Fibroblast of lung (primary cell): ENCODE data around the gene NHSL2. TPM values are rescaled to one million over a fixed set of nuclear protein-coding genes. Genes with fewer than 3 reads are reported as not detected.

Experiments used
- DNase-seq, 2 donors: peaks; one replicate each; pipeline versions ENCODE4 v3.0.0 to v3.0.0-alpha.2; 2010; ENCODE audit warnings: low read depth in 2 of 2
- H2AFZ ChIP-seq: 2 replicates; pipeline ENCODE4 v1.5.1; 2012; ENCODE audit warnings: low read length, control low read depth, inconsistent platforms
- H3K27ac ChIP-seq: 2 replicates; pipeline ENCODE4 v1.5.1; 2011; ENCODE audit warnings: low read length, control low read depth; ENCODE audit not compliant: insufficient read depth
- H3K27me3 ChIP-seq: 2 replicates; pipeline ENCODE4 v1.5.1; 2011; ENCODE audit warnings: mild to moderate bottlenecking, low read length; ENCODE audit not compliant: control insufficient read depth, insufficient read depth
- H3K36me3 ChIP-seq: 2 replicates; pipeline ENCODE4 v1.5.1; 2011; ENCODE audit warnings: low read length; ENCODE audit not compliant: control insufficient read depth, insufficient read depth
- H3K4me1 ChIP-seq: 2 replicates; pipeline ENCODE4 v1.5.1; 2011; ENCODE audit warnings: low read length; ENCODE audit not compliant: control insufficient read depth, insufficient read depth; ENCODE audit errors: extremely low read depth
- H3K4me2 ChIP-seq: 2 replicates; pipeline ENCODE4 v1.5.1; 2011; ENCODE audit warnings: low read length, control low read depth; ENCODE audit not compliant: insufficient read depth; ENCODE audit errors: extremely low read depth
- H3K4me3 ChIP-seq, 4 experiments: fragments of 200-600 bp in 1 of 4; sonication (generic) in 1 of 4; replicated peaks in 1 of 4; 2 replicates each; pipeline ENCODE4 v1.5.1; 2011 to 2016; ENCODE audit warnings: low read length in 4 of 4, low read depth in 3 of 4, mild to moderate bottlenecking in 3 of 4, control low read depth in 2 of 4, inconsistent platforms in 1 of 4, mixed read lengths in 1 of 4; ENCODE audit not compliant: insufficient read depth in 1 of 4; ENCODE audit errors: control extremely low read depth in 1 of 4
- H3K79me2 ChIP-seq: 2 replicates; pipeline ENCODE4 v1.5.1; 2012; ENCODE audit warnings: mild to moderate bottlenecking, low read length, inconsistent platforms; ENCODE audit not compliant: control insufficient read depth, insufficient read depth
- H3K9ac ChIP-seq: 2 replicates; pipeline ENCODE4 v1.5.1; 2011; ENCODE audit warnings: mild to moderate bottlenecking, low read length, control low read depth; ENCODE audit not compliant: insufficient read depth
- H3K9me3 ChIP-seq: 2 replicates; pipeline ENCODE4 v1.5.1; 2012; ENCODE audit warnings: low read depth, low read length; ENCODE audit not compliant: control insufficient read depth, insufficient read depth
- H4K20me1 ChIP-seq: 2 replicates; pipeline ENCODE4 v1.5.1; 2011; ENCODE audit warnings: low read length; ENCODE audit not compliant: control insufficient read depth, insufficient read depth; ENCODE audit errors: extremely low read depth
- EZH2 ChIP-seq: IDR thresholded peaks from 2 replicates; pipeline ENCODE4 v1.5.1; 2012; ENCODE audit warnings: low read length, control low read depth, mild to moderate bottlenecking; ENCODE audit errors: missing control alignments
- polyA plus RNA-seq, 2 donors: library from polyadenylated mRNA; depleted of rRNA in 1 of 2; stranded (reverse) in 1 of 2; unstranded in 1 of 2; fragments of >200 nt; gene quantifications; 2 replicates each; pipeline ENCODE4 v1.2.1, GENCODE V29; 2011 to 2012; ENCODE audit warnings: missing spikeins in 1 of 2
- total RNA-seq: library from RNA; depleted of rRNA; stranded (reverse); fragments of >200 nt; gene quantifications from 2 replicates; pipeline ENCODE4 v1.2.1, GENCODE V29; 2014
- TF ChIP-seq, protein P1 (sequence below), 2 donors: IDR thresholded peaks in 1 of 2; conservative IDR thresholded peaks in 1 of 2; 1 replicate in 1 of 2; 2 replicates in 1 of 2; pipeline ENCODE4 v1.5.1; 2011 to 2012; ENCODE audit warnings: low read length in 2 of 2, control low read depth in 1 of 2, inconsistent platforms in 1 of 2, low read depth in 1 of 2, mild to moderate bottlenecking in 1 of 2

Gene NHSL2
- total and polyA plus RNA-seq, 2 donors (not counting 1 experiment from before 2014, with no cell fraction given) = 4.3 to 9.7 TPM

DNA sequence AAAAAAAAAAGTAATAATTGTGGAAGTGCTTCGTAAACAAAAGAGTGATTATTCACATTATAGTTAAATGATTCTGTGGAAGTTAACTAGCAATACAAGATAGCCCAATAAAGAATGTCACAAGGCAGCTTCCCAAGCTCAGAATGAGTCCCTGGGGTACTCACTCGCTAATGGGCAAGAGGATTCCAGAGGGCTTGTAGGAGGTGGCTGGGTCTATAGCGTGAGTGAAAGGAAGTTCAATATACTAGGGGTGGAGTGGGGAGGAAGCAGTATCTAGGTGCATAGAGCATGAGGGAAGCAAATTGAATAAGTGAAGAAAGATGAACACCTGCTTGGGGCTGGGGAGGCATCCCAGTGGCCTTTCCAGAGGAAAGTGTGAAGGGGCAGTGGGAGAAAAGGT, 178.6 kb downstream of the NHSL2 start:
- no peak overlapping the region for H3K4me3 ChIP-seq
- H3K79me2 ChIP-seq = no peaks in the 10 kb centered on the region
- no peaks in the 10 kb centered on the region for H3K27me3 ChIP-seq
- H3K27ac ChIP-seq = no peak overlapping the region
- H4K20me1 ChIP-seq = no peaks in the 10 kb centered on the region
- no peak for DNase-seq
- no peaks in the 10 kb centered on the region for H3K4me1 ChIP-seq
- H3K36me3 ChIP-seq = no peaks in the 10 kb centered on the region
- H3K9ac ChIP-seq = no peak overlapping the region
- no peak overlapping the region for H2AFZ ChIP-seq
- TF ChIP-seq, protein P1, sequence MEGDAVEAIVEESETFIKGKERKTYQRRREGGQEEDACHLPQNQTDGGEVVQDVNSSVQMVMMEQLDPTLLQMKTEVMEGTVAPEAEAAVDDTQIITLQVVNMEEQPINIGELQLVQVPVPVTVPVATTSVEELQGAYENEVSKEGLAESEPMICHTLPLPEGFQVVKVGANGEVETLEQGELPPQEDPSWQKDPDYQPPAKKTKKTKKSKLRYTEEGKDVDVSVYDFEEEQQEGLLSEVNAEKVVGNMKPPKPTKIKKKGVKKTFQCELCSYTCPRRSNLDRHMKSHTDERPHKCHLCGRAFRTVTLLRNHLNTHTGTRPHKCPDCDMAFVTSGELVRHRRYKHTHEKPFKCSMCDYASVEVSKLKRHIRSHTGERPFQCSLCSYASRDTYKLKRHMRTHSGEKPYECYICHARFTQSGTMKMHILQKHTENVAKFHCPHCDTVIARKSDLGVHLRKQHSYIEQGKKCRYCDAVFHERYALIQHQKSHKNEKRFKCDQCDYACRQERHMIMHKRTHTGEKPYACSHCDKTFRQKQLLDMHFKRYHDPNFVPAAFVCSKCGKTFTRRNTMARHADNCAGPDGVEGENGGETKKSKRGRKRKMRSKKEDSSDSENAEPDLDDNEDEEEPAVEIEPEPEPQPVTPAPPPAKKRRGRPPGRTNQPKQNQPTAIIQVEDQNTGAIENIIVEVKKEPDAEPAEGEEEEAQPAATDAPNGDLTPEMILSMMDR (conservative IDR thresholded peaks at IDR 0.05 in 1 of 2, IDR thresholded peaks at IDR 0.05 in 1 of 2; ENCODE audit: low read depth in 1 of 2, low read length in 2 of 2) = no peak
- TF ChIP-seq EZH2 = no peak
- no peak overlapping the region for H3K4me2 ChIP-seq
- H3K9me3 ChIP-seq = no peaks in the 10 kb centered on the region

DNA sequence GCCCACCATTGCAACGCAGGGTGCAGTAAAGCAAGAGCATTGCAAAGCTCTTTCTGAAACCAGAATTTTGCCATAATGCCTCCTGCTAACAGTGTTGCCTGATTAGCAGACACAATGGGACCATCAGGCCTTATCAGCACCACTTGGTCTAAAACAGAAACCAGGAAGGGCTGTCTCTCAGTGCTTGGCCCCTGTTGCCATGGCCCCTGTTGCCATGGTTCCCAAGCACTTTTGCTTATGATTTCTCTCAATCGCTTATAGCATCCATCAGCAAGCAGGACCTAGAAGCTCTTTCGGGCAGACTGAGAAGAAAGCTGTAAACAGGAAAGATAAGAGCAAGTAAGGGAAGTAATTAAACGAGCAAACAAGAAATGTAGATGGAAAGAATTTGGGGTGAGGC, 184.2 kb downstream of the NHSL2 start:
- no peak overlapping the region for H3K4me2 ChIP-seq
- no peaks in the 10 kb centered on the region for H3K79me2 ChIP-seq
- H3K4me1 ChIP-seq = no peaks in the 10 kb centered on the region
- no peak overlapping the region for H3K4me3 ChIP-seq
- no peak overlapping the region for H2AFZ ChIP-seq
- H3K9ac ChIP-seq = no peak overlapping the region
- H3K36me3 ChIP-seq = no peaks in the 10 kb centered on the region
- no peaks in the 10 kb centered on the region for H4K20me1 ChIP-seq
- TF ChIP-seq, protein P1 (conservative IDR thresholded peaks at IDR 0.05 in 1 of 2, IDR thresholded peaks at IDR 0.05 in 1 of 2; ENCODE audit: low read depth in 1 of 2, low read length in 2 of 2) = no peak
- TF ChIP-seq EZH2 = no peak
- DNase-seq = peak; percentile 18 to 23
- H3K27ac ChIP-seq = no peak overlapping the region
- H3K27me3 ChIP-seq = no peaks in the 10 kb centered on the region
- H3K9me3 ChIP-seq = no peaks in the 10 kb centered on the region

DNA sequence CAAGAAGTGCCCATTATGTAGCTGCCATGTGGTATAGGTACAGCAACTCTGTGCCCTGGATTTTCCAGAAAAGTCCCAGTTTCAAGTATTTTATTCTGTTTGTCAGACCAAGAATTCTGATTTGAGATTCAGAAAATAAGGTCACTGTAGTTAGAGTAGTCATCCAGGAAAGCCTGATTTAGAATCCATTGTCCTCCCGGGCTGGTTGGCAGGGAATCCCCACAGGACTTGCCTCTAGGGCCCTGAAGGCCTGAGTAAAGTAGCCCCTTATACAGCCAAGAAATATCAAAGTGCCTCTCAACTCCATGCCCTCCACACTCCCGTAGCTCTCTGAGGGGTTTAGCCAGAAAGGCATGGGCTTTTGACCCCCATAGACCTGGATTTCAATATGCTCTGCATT, 184.7 kb downstream of the NHSL2 start:
- no peaks in the 10 kb centered on the region for H3K79me2 ChIP-seq
- DNase-seq = no peak
- TF ChIP-seq, protein P1 (conservative IDR thresholded peaks at IDR 0.05 in 1 of 2, IDR thresholded peaks at IDR 0.05 in 1 of 2; ENCODE audit: low read depth in 1 of 2, low read length in 2 of 2) = no peak
- TF ChIP-seq EZH2 = no peak
- H3K27me3 ChIP-seq = no peaks in the 10 kb centered on the region
- H3K4me1 ChIP-seq = no peaks in the 10 kb centered on the region
- H3K36me3 ChIP-seq = no peaks in the 10 kb centered on the region
- H3K9ac ChIP-seq = no peak overlapping the region
- H3K4me2 ChIP-seq = no peak overlapping the region
- no peak overlapping the region for H3K4me3 ChIP-seq
- H3K9me3 ChIP-seq = no peaks in the 10 kb centered on the region
- H3K27ac ChIP-seq = no peak overlapping the region
- no peaks in the 10 kb centered on the region for H4K20me1 ChIP-seq
- H2AFZ ChIP-seq = no peak overlapping the region
